AG09319 (cell line): Measurements from ENCODE around the gene NPPC.

ENCODE experiments used
- DNase-seq: peaks from one replicate; pipeline ENCODE4 v3.0.0-alpha.2; 2010; ENCODE audit warnings: low read depth; ENCODE audit errors: extremely low read depth
- TF ChIP-seq, protein P1 (sequence below): IDR thresholded peaks from 2 replicates; pipeline ENCODE4 v1.5.1; 2011; ENCODE audit warnings: low read depth, mild to moderate bottlenecking, inconsistent platforms, low read length, moderate library complexity

NPPC gene

DNA sequence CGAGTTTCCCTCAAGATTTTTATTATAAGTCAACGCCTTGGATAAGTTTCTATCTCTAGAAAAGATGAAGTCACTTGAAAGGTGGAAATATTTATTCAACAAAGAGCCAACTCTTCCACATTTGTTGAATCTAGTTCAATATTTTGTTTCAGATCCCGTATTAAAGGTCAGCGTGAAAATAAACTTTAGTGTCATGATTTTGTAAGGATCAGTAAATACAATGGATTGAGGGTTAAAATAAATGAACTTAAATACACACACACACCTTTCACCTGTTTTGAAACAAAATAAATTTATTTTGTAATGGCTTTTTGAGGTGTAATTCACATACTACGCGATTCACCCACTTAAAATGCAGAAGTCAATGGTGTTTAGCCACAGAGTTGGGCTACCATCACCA lies 16.0 kb upstream of the NPPC start:
- TF ChIP-seq, protein P1, sequence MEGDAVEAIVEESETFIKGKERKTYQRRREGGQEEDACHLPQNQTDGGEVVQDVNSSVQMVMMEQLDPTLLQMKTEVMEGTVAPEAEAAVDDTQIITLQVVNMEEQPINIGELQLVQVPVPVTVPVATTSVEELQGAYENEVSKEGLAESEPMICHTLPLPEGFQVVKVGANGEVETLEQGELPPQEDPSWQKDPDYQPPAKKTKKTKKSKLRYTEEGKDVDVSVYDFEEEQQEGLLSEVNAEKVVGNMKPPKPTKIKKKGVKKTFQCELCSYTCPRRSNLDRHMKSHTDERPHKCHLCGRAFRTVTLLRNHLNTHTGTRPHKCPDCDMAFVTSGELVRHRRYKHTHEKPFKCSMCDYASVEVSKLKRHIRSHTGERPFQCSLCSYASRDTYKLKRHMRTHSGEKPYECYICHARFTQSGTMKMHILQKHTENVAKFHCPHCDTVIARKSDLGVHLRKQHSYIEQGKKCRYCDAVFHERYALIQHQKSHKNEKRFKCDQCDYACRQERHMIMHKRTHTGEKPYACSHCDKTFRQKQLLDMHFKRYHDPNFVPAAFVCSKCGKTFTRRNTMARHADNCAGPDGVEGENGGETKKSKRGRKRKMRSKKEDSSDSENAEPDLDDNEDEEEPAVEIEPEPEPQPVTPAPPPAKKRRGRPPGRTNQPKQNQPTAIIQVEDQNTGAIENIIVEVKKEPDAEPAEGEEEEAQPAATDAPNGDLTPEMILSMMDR = no peak
- DNase-seq = no peak

DNA sequence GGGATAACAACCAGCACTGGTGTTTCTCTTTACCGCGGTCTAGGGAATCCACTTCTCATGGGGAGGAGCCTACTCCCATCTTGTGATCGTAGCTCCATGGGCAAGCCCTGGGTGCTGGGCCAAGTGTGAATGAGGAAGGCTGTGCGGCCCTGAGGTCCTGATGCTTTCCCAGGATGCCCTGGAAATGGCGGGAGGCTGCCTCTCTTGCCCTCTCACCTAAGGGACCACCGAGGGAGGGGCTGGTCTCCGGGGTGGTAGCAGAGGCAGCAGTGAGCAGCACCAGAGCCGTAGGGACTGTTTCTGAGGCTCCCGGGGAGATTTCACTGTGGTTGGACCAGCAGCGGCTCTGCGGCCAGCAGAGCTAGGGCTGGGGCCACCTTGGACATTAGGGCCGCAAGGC lies 15.5 kb upstream of the NPPC start:
- DNase-seq = no peak
- TF ChIP-seq, protein P1 = no peak

DNA sequence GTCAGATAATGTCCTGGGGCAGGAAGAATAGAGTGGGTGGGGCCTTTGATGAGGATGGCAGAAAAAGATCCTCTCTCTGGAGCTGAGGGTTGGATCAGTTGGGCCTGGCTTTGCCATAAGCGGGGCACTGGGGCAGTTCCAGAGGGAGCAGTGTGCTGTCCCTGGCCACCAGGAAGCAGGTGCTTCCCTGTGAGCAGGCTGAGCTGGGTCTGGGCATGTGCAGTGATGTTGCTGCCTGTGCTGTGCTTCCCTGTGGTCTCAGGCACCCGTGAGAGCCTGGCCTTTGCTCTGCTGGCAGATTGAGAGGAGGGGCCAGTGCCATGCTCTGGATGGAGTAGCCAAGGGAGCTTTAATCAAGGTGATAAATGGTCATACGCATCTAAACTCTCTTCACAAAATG lies 14.6 kb upstream of the NPPC start:
- TF ChIP-seq, protein P1 = no peak

DNA sequence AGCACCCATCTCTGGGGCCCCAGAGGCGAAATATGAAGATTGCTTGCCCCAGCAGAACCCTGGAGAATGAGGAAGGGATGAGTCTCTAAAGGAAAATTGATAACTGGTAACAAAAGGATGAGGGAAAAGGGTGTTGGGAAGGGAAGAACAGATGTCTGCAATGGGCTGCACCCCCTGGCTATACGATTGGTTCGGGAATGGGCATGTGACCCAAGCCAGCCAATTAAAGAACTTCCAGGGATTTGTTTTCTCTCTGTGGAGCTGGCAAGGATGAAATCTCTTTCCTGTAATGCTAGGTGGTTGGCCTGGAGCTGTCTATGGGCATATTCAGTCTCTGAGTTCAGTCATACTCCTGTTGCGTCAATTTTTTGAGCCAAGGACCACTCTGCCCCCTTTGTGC lies 12.8 kb upstream of the NPPC start:
- DNase-seq = no peak

More for the DNA sequence above, 14.6 kb upstream of the NPPC start:
- no peak for DNase-seq

DNA sequence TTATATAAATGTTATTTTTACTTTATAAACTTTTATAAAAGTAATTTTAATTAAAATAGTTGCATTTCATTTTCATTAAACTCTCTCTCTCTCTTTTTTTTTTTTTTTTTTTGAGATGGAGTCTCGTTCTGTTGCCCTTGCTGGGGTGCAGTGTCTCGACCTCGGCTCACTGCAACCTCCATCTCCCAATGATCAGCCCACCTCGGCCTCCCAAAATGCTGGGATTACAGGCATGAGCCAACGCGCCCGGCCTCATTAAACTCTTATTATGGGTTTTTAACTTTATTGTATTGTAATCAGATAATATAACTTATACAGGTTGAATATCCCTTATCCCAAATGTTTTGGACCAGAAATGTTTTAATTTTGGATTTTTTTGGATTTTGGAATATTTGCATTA lies 10.9 kb upstream of the NPPC start:
- no peak for DNase-seq
- TF ChIP-seq, protein P1 = no peak

More for the DNA sequence above, 12.8 kb upstream of the NPPC start:
- TF ChIP-seq, protein P1 = no peak

DNA sequence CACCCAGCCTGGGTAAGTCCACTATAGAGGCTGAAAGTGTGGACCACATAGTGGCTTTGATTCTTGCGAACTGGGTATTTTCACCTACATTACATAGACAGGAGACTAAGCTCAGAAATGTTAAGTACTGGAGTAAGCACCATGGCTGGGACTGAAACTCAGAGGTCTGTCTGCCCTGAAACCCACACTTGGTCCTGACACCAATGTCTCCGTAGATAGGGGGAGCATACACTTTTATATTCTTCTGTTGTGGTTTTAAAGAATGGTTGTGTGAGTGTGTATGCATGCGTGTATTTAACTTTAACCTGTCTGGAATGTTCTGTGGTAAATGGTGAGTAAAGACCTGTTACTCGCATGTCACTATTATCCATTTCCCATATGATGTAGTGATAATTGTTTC lies 10.3 kb upstream of the NPPC start:
- no peak for DNase-seq
- TF ChIP-seq, protein P1 = no peak

DNA sequence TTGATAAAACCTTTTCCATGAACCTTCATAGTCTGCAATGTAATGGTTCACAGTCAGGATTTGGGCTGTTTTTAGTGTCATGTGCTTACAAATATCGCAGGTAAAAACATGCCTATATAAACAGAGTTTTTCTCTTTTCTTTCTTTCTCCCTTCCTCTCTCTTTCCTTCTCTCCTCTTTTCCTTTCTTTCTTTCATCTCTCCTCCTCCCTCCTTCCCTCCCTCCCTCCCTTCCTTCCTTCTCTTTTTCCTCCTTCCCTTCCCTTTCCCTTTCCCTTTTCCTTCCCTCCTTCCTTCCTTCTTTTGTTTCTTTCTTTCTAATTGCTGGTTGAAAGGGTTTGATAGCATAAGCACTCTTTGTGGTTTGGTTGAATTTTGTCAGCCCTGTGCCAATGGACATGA lies 9.6 kb upstream of the NPPC start:
- TF ChIP-seq, protein P1 = no peak
- DNase-seq = no peak
